NCI-H1417 (cell line): ENCODE data around the gene YBX1.
A peak's percentile ranks its signal among the peaks of the same experiment; 100 is the strongest.

ENCODE experiments used
- DNase-seq, 3 experiments: peaks; one replicate each; lab custom pipeline; 2025; lab: John Stamatoyannopoulos, UW

YBX1 gene

GRCh38 chr1:42734201-42735035, 52.2 kb downstream of the YBX1 start:
- DNase-seq, result no peak

GRCh38 chr1:42735056-42735455, 52.8 kb downstream of the YBX1 start:
- DNase-seq, result no peak

- DNase-seq, result peak in 1 of 3 experiments; percentile 40
Measured at GRCh38 chr1:42735477-42736105, 53.4 kb downstream of the YBX1 start.

GRCh38 chr1:42736152-42736551, 53.9 kb downstream of the YBX1 start:
- no peak for DNase-seq

GRCh38 chr1:42736571-42737200, 54.5 kb downstream of the YBX1 start:
- DNase-seq, result no peak

GRCh38 chr1:42737257-42737656, 55.0 kb downstream of the YBX1 start:
- no peak for DNase-seq

- DNase-seq, result no peak
Measured at GRCh38 chr1:42737986-42738677, 55.9 kb downstream of the YBX1 start.

GRCh38 chr1:42738678-42739226, 56.5 kb downstream of the YBX1 start:
- DNase-seq, result no peak

- no peak for DNase-seq
Measured at GRCh38 chr1:42739753-42740700, 57.8 kb downstream of the YBX1 start, which contains the start of gene CLDN19. TSS of gene CLDN19 (minus strand) at chr1:42740236. CDS start at chr1:42740063, 173 bp downstream.

GRCh38 chr1:42740851-42741580, 58.8 kb downstream of the YBX1 start:
- no peak for DNase-seq

GRCh38 chr1:42741706-42742105, 59.5 kb downstream of the YBX1 start:
- no peak for DNase-seq

- DNase-seq, result no peak
Measured at GRCh38 chr1:42742141-42742540, 59.9 kb downstream of the YBX1 start.

GRCh38 chr1:42742617-42743316, 60.5 kb downstream of the YBX1 start:
- no peak for DNase-seq

GRCh38 chr1:42743317-42744147, 61.3 kb downstream of the YBX1 start:
- peak in 1 of 3 experiments; percentile 36 for DNase-seq

- no peak for DNase-seq
Measured at GRCh38 chr1:42744148-42744413, 61.9 kb downstream of the YBX1 start.

GRCh38 chr1:42745851-42746250, 63.6 kb downstream of the YBX1 start:
- no peak for DNase-seq

- DNase-seq, result no peak
Measured at GRCh38 chr1:42746436-42747105, 64.4 kb downstream of the YBX1 start.

- DNase-seq, result peak; percentile 16 to 43 (median 34)
Measured at GRCh38 chr1:42747125-42747524, 64.9 kb downstream of the YBX1 start.
